DOHH2 (cell line): ENCODE measurements around the gene NMRK1.

ENCODE experiments used
- H3F3A ChIP-seq: fragments of 200-600 bp; sonication (generic), shearing (Covaris generic); 2 replicates; pipeline ENCODE4 v1.6.0; 2016; ENCODE audit warnings: antibody characterized with exemption, mild to moderate bottlenecking; ENCODE audit not compliant: control insufficient read depth, insufficient read depth
- H3K27ac ChIP-seq: fragments of 200-600 bp; sonication (generic); 2 replicates; pipeline ENCODE4 v1.5.1; 2014; ENCODE audit warnings: low read depth, mild to moderate bottlenecking, low read length, moderate library complexity
- H3K27me3 ChIP-seq: fragments of 200-600 bp; sonication (generic); 2 replicates; pipeline ENCODE4 v1.6.1; 2014; ENCODE audit warnings: mild to moderate bottlenecking, low read length, mixed read lengths; ENCODE audit not compliant: control insufficient read depth
- H3K36me3 ChIP-seq: fragments of 200-600 bp; sonication (generic); 2 replicates; pipeline ENCODE4 v1.6.1; 2014; ENCODE audit warnings: mild to moderate bottlenecking, low read length, moderate library complexity, mixed read lengths; ENCODE audit not compliant: control insufficient read depth
- H3K4me1 ChIP-seq: fragments of 200-600 bp; sonication (generic); 2 replicates; pipeline ENCODE4 v1.6.1; 2014; ENCODE audit warnings: mild to moderate bottlenecking, low read length, mixed read lengths; ENCODE audit not compliant: control insufficient read depth
- H3K4me2 ChIP-seq: fragments of 200-600 bp; sonication (generic); 2 replicates; pipeline ENCODE4 v1.6.0; 2014; ENCODE audit warnings: mild to moderate bottlenecking, low read length, moderate library complexity
- H3K4me3 ChIP-seq: fragments of 200-600 bp; sonication (generic); 2 replicates; pipeline ENCODE4 v1.5.1; 2014; ENCODE audit warnings: mild to moderate bottlenecking, low read length, mixed read lengths
- H3K79me2 ChIP-seq: fragments of 200-600 bp; sonication (generic); 2 replicates; pipeline ENCODE4 v1.6.1; 2014; ENCODE audit warnings: mild to moderate bottlenecking, low read length, mixed read lengths; ENCODE audit not compliant: control insufficient read depth
- H3K9me2 ChIP-seq: fragments of 200-600 bp; sonication (generic); replicated peaks from 2 replicates; pipeline ENCODE4 v1.6.1; 2014; ENCODE audit warnings: mild to moderate bottlenecking, low read length, mixed read lengths; ENCODE audit not compliant: control insufficient read depth
- H3K9me3 ChIP-seq: fragments of 200-600 bp; sonication (generic); 2 replicates; pipeline ENCODE4 v1.6.1; 2014; ENCODE audit warnings: antibody characterized with exemption, low read length, mixed read lengths; ENCODE audit not compliant: control insufficient read depth, insufficient read depth
- H4K20me1 ChIP-seq: fragments of 200-600 bp; sonication (generic); 2 replicates; pipeline ENCODE4 v1.6.0; 2014; ENCODE audit warnings: low read depth, mild to moderate bottlenecking, antibody characterized with exemption, low read length, moderate library complexity; ENCODE audit not compliant: control insufficient read depth, insufficient read depth
- EZH2phosphoT487 ChIP-seq: fragments of 200-600 bp; sonication (generic); IDR thresholded peaks from 2 replicates; pipeline ENCODE4 v1.6.1; 2017; ENCODE audit warnings: borderline replicate concordance, mild to moderate bottlenecking, antibody characterized with exemption, low read length, moderate library complexity, mixed read lengths
- TF ChIP-seq, protein P1 (sequence below): fragments of 200-600 bp; sonication (generic); IDR thresholded peaks from one replicate; pipeline ENCODE4 v1.5.1; 2014; ENCODE audit warnings: antibody characterized with exemption, mild to moderate bottlenecking, low read depth, low read length; ENCODE audit not compliant: poor library complexity, severe bottlenecking

Gene NMRK1

DNA sequence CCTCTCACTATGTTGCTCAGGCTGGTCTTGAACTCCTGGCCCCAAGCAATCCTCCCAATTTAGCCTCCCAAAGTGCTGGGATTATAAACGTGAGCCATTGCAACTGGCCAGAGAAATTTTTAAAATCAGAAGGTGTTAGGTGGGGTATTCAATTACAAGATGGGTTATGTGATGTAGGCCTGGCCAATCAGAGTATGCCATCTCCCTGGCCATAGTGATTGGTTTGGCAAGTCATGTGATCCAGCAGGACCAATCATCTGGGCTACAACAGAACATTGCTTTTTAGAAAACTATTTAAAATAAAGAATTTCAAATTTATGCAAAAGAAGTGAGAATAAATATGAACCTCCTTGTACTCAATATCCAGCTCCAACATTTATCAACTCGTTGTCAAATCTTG lies 22.4 kb downstream of the NMRK1 start:
- Histone ChIP-seq H3K4me1 (no peaks in the 10 kb centered on the region), H3K27me3 (no peaks in the 10 kb centered on the region), H3K27ac (no peak overlapping the region), H3K9me2 (no peaks in the 10 kb centered on the region), H3K9me3 (no peaks in the 10 kb centered on the region), H3K4me3 (no peak overlapping the region), H3K4me2 (no peak overlapping the region), H3K36me3 (no peaks in the 10 kb centered on the region), H4K20me1 (no peaks in the 10 kb centered on the region), H3K79me2 (no peaks in the 10 kb centered on the region), H3F3A (no peaks in the 10 kb centered on the region)
- TF ChIP-seq EZH2phosphoT487 = no peak
- TF ChIP-seq, protein P1, sequence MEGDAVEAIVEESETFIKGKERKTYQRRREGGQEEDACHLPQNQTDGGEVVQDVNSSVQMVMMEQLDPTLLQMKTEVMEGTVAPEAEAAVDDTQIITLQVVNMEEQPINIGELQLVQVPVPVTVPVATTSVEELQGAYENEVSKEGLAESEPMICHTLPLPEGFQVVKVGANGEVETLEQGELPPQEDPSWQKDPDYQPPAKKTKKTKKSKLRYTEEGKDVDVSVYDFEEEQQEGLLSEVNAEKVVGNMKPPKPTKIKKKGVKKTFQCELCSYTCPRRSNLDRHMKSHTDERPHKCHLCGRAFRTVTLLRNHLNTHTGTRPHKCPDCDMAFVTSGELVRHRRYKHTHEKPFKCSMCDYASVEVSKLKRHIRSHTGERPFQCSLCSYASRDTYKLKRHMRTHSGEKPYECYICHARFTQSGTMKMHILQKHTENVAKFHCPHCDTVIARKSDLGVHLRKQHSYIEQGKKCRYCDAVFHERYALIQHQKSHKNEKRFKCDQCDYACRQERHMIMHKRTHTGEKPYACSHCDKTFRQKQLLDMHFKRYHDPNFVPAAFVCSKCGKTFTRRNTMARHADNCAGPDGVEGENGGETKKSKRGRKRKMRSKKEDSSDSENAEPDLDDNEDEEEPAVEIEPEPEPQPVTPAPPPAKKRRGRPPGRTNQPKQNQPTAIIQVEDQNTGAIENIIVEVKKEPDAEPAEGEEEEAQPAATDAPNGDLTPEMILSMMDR = no peak

DNA sequence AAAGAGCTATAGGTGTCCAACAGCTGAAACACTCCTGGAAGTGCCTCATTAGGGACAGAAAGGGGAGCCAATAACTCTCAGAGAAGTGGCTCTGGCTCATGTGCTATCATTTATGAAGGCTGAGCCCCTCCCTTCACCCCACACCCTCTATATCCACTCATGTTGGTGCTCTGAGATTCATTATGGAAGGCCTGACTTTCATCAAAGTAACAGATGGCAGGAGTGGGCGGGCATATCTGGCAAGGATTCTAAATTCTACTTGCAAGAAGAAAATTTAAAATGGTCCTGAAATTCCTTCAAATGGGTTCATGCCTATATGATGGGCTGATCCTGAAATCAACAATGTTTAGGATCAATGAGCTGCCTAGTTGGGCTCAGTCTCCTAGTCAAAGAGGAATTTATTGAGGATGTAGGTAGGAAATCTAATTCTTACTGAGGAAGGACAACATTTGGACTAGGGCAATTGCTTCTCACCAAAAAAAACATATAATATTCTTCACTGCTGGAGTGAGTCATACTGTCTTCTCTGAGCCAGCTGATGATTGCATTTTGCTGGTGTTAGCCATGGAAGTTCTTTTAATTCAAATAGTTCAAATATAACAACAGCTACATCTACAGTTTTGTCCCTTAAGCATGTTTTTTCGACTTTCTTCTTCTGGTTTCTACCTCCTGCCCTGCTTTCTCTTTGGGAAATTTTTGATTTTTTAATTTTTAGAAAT lies 23.5 kb downstream of the NMRK1 start:
- Histone ChIP-seq H3F3A (no peaks in the 10 kb centered on the region), H3K27ac (no peak overlapping the region), H3K4me1 (no peaks in the 10 kb centered on the region), H3K79me2 (no peaks in the 10 kb centered on the region), H4K20me1 (no peaks in the 10 kb centered on the region), H3K4me3 (no peak overlapping the region), H3K4me2 (no peak overlapping the region), H3K9me3 (no peaks in the 10 kb centered on the region), H3K27me3 (no peaks in the 10 kb centered on the region), H3K36me3 (no peaks in the 10 kb centered on the region), H3K9me2 (no peaks in the 10 kb centered on the region)
- no peak for TF ChIP-seq EZH2phosphoT487
- TF ChIP-seq, protein P1 = no peak

DNA sequence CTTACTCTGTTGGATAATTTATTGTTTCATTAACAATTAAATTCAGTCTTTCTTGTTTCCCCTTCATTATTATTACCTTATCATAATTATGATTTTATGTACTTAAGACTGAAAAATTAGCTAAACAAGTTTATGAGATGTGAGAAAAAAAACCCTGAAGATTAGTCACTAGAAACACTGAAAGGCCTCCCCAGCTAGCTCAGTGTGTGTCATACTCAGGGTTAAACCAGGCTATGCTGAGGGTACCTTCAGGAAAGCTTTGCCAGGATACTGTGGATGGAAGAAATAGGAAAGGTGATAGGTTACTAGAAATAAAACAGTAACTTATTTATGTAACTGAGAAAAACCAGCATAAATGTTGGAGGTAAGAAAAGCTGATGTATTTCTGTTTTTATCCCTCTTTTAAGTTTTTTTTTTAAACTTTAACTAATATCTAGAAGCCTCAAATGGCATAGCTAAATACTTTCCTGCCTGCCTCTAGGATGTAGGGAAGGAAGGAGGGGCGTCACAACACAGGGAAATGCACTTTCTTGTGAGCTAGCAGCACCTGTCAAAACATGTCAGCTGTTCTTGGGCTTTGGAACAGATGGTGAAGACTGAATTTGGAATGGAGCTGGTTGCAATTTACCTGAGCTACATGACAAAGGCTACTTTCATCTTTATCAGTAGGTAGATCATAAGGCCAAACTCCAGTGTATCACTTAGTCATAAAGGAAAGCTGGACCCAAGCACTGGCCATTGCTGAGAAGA lies 24.2 kb downstream of the NMRK1 start:
- Histone ChIP-seq H3K4me1 (no peaks in the 10 kb centered on the region), H3K27ac (no peak overlapping the region), H3K4me3 (no peak overlapping the region), H3K36me3 (no peaks in the 10 kb centered on the region), H3F3A (no peaks in the 10 kb centered on the region), H4K20me1 (no peaks in the 10 kb centered on the region), H3K9me2 (no peaks in the 10 kb centered on the region), H3K4me2 (no peak overlapping the region), H3K27me3 (no peaks in the 10 kb centered on the region), H3K9me3 (no peaks in the 10 kb centered on the region), H3K79me2 (no peaks in the 10 kb centered on the region)
- TF ChIP-seq, protein P1 = no peak
